Right atrium auricular region (tissue), 2 donors: ENCODE measurements around the gene B4GALNT2. TPM values are rescaled to one million over a fixed set of nuclear protein-coding genes. Genes with fewer than 3 reads are reported as not detected.
"Not testable (repeated sequence)": the region's sequence is repeated elsewhere in the genome, so short reads cannot be mapped to it uniquely, and the experiment has no call there.

Experiments
- DNase-seq: peaks from one replicate; pipeline ENCODE4 v3.0.0-alpha.2; 2019; ENCODE audit warnings: low spot score
- H3K27ac ChIP-seq, 2 donors: fragments of 200-600 bp; sonication (generic); 1 replicate in 1 of 2; 2 replicates in 1 of 2; pipeline ENCODE4 v1.5.1; 2016 to 2019
- H3K27me3 ChIP-seq, 2 donors: fragments of 200-600 bp; sonication (generic); one replicate each; pipeline versions ENCODE4 v1.5.1 to v1.6.0; 2017 to 2019
- H3K36me3 ChIP-seq: fragments of 200-600 bp; sonication (generic); one replicate; pipeline ENCODE4 v1.5.1; 2016
- H3K4me1 ChIP-seq, 2 donors: fragments of 200-600 bp; sonication (generic); one replicate each; pipeline versions ENCODE4 v1.5.1 to v1.6.0; 2017 to 2019
- H3K4me3 ChIP-seq, 2 donors: fragments of 200-600 bp; sonication (generic); 1 replicate in 1 of 2; 2 replicates in 1 of 2; pipeline ENCODE4 v1.5.1; 2017 to 2019; ENCODE audit warnings: mild to moderate bottlenecking in 1 of 2, moderate library complexity in 1 of 2
- H3K9me3 ChIP-seq, 2 donors: fragments of 200-600 bp; sonication (generic); one replicate each; pipeline ENCODE4 v1.5.1; 2019
- total RNA-seq, 2 donors: library from RNA; depleted of rRNA; stranded (reverse); fragments of >200 nt; gene quantifications; one replicate each; pipeline ENCODE4 v1.1.0, GENCODE V29; 2016
- TF ChIP-seq, protein P1 (sequence below), 2 donors: fragments of 200-600 bp; sonication (generic); IDR thresholded peaks; one replicate each; pipeline ENCODE4 v1.5.1; 2019; ENCODE audit warnings: antibody characterized with exemption in 2 of 2

The B4GALNT2 gene
- total RNA-seq, 2 donors from 2014 or later = not detected

DNA sequence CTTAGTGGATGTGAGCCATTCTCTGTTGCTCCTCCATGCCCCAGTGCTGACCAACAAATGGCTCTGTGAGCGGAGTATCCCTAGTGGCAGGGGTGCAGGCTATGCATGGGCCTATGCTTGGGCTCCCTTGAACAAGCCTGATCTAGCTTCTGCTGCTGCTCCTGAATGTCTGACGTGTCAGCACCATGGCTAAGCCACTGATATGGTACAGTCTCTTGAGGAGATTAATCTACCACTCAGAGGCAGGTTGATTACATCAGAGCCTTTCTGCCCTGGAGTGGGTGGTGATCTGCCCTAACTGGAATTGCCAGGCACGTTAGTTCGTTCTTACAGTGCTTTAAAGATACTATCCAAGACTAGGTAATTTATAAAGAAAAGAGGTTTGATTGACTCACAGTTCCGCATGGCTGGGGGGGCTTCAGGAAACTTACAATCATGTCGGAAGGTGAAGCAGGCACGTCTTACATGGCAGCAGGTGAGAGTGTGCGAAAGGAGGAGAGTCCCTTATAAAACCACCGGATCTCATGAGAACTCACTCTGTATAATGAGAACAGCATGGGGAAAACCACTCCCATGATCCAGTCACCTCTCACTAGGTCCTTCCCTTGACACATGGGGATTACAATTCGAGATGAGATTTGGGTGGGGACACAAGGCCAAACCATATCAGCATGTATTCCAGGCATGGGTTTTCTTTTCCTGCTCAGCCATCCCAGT is 41.5 kb upstream of the B4GALNT2 start:
- Histone ChIP-seq H3K9me3 (no peaks in the 10 kb centered on the region), H3K4me3 (no peak overlapping the region), H3K36me3 (no peaks in the 10 kb centered on the region), H3K27me3 (no peaks in the 10 kb centered on the region), H3K27ac (no peak overlapping the region), H3K4me1 (no peaks in the 10 kb centered on the region)
- DNase-seq = no peak
- TF ChIP-seq, protein P1, sequence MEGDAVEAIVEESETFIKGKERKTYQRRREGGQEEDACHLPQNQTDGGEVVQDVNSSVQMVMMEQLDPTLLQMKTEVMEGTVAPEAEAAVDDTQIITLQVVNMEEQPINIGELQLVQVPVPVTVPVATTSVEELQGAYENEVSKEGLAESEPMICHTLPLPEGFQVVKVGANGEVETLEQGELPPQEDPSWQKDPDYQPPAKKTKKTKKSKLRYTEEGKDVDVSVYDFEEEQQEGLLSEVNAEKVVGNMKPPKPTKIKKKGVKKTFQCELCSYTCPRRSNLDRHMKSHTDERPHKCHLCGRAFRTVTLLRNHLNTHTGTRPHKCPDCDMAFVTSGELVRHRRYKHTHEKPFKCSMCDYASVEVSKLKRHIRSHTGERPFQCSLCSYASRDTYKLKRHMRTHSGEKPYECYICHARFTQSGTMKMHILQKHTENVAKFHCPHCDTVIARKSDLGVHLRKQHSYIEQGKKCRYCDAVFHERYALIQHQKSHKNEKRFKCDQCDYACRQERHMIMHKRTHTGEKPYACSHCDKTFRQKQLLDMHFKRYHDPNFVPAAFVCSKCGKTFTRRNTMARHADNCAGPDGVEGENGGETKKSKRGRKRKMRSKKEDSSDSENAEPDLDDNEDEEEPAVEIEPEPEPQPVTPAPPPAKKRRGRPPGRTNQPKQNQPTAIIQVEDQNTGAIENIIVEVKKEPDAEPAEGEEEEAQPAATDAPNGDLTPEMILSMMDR (IDR thresholded peaks at IDR 0.05) = no peak

DNA sequence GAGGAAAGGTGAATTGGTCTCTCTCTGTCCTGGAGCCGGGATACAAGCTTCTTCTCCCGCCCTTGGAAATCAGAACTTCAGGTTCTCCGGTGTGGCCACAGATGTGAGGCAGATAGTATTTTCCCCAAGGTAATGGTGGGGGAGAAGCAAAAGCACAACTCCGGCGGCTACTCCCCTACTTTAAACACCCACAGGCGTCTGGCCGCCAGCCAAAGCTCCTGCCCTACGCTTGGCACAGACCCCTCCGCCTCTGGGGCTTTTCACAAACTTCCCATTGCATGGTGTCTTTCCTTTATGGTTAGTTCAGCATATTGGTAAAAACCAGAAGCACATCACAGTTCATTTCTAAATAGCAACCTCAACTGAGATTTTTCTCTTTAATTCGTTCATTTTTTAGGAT is 39.4 kb upstream of the B4GALNT2 start:
- Histone ChIP-seq H3K4me3 (no peak overlapping the region), H3K9me3 (no peaks in the 10 kb centered on the region), H3K27ac (no peak overlapping the region), H3K4me1 (no peaks in the 10 kb centered on the region), H3K36me3 (no peaks in the 10 kb centered on the region), H3K27me3 (no peaks in the 10 kb centered on the region)
- DNase-seq = no peak
- TF ChIP-seq, protein P1 (IDR thresholded peaks at IDR 0.05) = no peak

DNA sequence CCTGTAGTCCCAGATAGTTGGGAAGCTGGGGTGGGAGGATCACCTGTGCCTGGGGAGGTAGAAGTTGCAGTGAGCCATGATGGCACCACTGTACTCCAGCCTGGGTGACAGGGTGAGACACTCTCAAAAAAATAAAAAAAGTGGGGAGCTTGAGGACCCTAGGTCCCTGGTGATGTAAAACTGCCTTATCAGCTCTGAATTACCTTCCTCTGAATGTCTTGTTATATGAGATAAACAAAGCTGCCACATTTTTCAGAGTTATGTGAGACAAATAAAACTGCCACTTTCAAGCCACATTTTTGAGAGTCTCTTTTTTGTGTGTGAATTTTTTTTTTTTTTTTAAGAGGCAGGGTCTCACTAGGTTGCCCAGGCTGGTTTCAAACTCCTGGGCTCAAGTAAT is 32.0 kb upstream of the B4GALNT2 start:
- H3K36me3 ChIP-seq = no peaks in the 10 kb centered on the region
- no peak for DNase-seq

DNA sequence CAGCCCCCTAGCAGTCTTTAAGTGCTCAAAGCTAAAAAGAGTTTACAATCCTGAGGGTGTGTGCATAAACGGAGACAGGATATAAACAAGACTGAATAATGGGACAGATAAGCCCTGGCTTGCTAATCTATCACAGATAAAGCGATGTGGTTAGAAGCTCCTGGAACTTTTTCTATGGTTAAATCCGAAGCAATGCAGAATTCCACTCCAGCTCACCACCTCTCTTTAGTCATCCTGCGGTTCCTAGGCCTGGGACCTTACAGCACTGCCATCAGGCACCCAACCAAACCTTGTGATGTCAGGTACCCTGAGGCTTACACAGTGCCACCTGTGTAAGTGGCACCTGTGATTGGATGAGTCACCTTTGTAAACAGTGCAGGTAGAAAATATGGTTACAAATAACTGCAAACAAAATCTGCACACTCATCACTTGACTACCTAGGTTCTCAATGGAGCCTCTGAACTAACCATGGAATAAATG is 31.5 kb upstream of the B4GALNT2 start:
- no peak overlapping the region for H3K4me3 ChIP-seq
- no peaks in the 10 kb centered on the region for H3K27me3 ChIP-seq
- TF ChIP-seq, protein P1 (IDR thresholded peaks at IDR 0.05) = no peak
- DNase-seq = no peak
- H3K36me3 ChIP-seq = no peaks in the 10 kb centered on the region
- H3K27ac ChIP-seq = no peak overlapping the region
- H3K9me3 ChIP-seq = no peaks in the 10 kb centered on the region
- H3K4me1 ChIP-seq = no peaks in the 10 kb centered on the region

More for the DNA sequence above, 32.0 kb upstream of the B4GALNT2 start:
- TF ChIP-seq, protein P1 (IDR thresholded peaks at IDR 0.05) = no peak
- Histone ChIP-seq H3K4me1 (no peaks in the 10 kb centered on the region), H3K27ac (no peak overlapping the region), H3K27me3 (no peaks in the 10 kb centered on the region), H3K9me3 (no peaks in the 10 kb centered on the region), H3K4me3 (no peak overlapping the region)

DNA sequence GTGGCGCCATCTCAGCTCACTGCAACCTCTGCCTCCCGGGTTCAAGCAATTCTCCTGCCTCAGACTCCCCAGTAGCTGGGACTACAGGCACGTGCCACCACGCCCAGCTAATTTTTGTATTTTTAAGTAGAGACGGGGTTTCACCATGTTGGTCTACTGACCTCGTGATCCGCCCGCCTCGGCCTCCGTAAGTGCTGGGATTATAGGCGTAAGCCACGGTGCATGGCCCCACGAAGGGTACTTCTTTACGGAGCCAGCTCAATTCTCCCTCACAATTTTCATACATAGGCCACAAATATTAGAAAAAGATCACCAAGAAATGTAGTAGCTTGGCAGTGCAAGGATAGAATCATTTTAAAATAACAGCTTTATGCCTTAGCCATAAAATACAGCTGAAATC is 29.2 kb upstream of the B4GALNT2 start:
- not testable (repeated sequence) for DNase-seq, H3K27ac ChIP-seq, H3K27me3 ChIP-seq, H3K36me3 ChIP-seq, H3K4me1 ChIP-seq, H3K9me3 ChIP-seq, H3K4me3 ChIP-seq

DNA sequence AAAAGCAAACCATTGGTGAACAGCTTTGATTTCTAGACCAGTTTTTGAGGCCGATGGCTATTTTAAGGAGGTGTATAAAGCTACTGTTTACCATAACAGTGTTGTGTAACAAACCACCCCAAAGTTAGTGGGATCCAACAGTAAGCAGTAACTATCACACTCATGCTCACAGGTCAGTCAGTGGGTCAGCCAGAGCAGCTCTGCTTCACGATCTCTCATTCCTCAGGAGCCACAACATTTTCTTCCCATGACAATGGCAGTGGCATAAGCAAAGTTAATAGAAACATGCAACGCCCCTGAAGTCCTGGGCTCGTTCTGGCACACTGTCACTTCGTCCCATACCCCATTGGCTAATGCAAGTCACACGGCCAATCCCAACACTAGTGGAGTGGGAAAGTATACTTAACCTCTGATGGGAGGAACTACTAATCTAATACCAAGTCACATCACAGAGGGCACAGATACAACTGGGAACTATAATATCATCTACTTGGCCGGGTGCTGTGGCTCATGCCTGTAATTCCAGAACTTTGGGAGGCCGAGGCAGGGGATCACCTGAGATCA is 28.0 kb upstream of the B4GALNT2 start:
- no peaks in the 10 kb centered on the region for H3K9me3 ChIP-seq
- TF ChIP-seq, protein P1 (IDR thresholded peaks at IDR 0.05) = no peak
- no peak overlapping the region for H3K27ac ChIP-seq
- H3K4me3 ChIP-seq = no peak overlapping the region
- H3K4me1 ChIP-seq = no peaks in the 10 kb centered on the region
- no peak for DNase-seq
- no peaks in the 10 kb centered on the region for H3K27me3 ChIP-seq
- no peaks in the 10 kb centered on the region for H3K36me3 ChIP-seq
